Mesothelial cell of epicardium (in vitro differentiated cells): ENCODE data around the gene GJB4. TPM values are rescaled to one million over a fixed set of nuclear protein-coding genes. Genes with fewer than 3 reads are reported as not detected.

Experiments used
- DNase-seq, 2 experiments: peaks; one replicate each; pipeline ENCODE4 v3.0.0; 2021; ENCODE audit warnings: low spot score in 2 of 2; ENCODE audit not compliant: unreplicated experiment in 2 of 2
- H3K27ac Mint-ChIP-seq: 2 replicates; pipeline ENCODE4 v1.8.0; 2021; ENCODE audit warnings: mixed read lengths
- H3K27me3 Mint-ChIP-seq: 2 replicates; pipeline ENCODE4 v1.8.0; 2021; ENCODE audit warnings: low read depth, mixed read lengths
- H3K36me3 Mint-ChIP-seq: 2 replicates; pipeline ENCODE4 v1.8.0; 2021; ENCODE audit warnings: mixed read lengths
- H3K4me1 Mint-ChIP-seq: 2 replicates; pipeline ENCODE4 v1.8.0; 2021; ENCODE audit warnings: mixed read lengths
- H3K4me3 Mint-ChIP-seq: 2 replicates; pipeline ENCODE4 v1.8.0; 2021; ENCODE audit warnings: mild to moderate bottlenecking, moderate library complexity, mixed read lengths
- H3K9me3 Mint-ChIP-seq: 2 replicates; pipeline ENCODE4 v1.8.0; 2021; ENCODE audit warnings: mixed read lengths
- CTCF ChIP-seq: fragments of 200-600 bp; sonication (generic); IDR thresholded peaks from one replicate; pipeline ENCODE4 v1.5.0; 2021; ENCODE audit warnings: antibody characterized with exemption; ENCODE audit not compliant: unreplicated experiment
- total RNA-seq: library from RNA; stranded (reverse); gene quantifications from 3 replicates; pipeline ENCODE4 v1.2.1, GENCODE V29; 2021

GJB4 gene
- total RNA-seq, 1 donor from 2014 or later, result not detected

- Mint-ChIP-seq H3K4me1 (peaks cover 4% of the 10 kb centered on the region), H3K27me3 (peaks cover 57% of the 10 kb centered on the region), H3K9me3 (no peaks in the 10 kb centered on the region), H3K4me3 (no peak overlapping the region), H3K36me3 (no peaks in the 10 kb centered on the region), H3K27ac (no peak overlapping the region)
- TF ChIP-seq CTCF, result no peak
- no peak for DNase-seq
These were observed 19.5 kb downstream of the GJB4 start for GRCh38 chr1:34779005-34779404.

- no peak for TF ChIP-seq CTCF
- H3K27me3 Mint-ChIP-seq, result peaks cover 62% of the 10 kb centered on the region
These were observed 20.0 kb downstream of the GJB4 start for GRCh38 chr1:34779526-34779925.

DNA sequence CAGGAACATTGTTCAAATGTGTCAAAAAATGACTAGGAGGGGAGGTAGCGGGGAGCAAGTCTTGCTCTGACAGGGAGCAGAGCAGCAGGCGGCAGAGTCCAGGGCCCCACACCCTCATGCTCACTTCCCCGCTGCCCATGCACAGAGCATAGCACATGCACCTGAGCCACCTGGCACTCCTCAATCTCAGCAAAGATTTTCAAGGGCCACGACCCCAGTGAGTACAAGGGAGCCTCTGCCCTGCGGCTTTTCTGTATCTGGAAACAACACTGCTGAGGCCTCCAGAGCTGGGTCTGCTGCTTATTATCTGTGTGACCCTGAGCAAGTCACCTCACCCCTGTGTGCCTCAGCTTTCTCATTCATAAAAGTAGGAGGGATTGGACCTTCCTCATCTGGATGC, 20.4 kb downstream of the GJB4 start:
- Mint-ChIP-seq H3K27ac (no peak overlapping the region), H3K36me3 (no peaks in the 10 kb centered on the region), H3K9me3 (no peaks in the 10 kb centered on the region), H3K27me3 (peaks cover 66% of the 10 kb centered on the region), H3K4me1 (peaks cover 4% of the 10 kb centered on the region), H3K4me3 (no peak overlapping the region)
- no peak for DNase-seq
- no peak for TF ChIP-seq CTCF

More at GRCh38 chr1:34779526-34779925, 20.0 kb downstream of the GJB4 start:
- Mint-ChIP-seq H3K4me1 (peaks cover 4% of the 10 kb centered on the region), H3K4me3 (no peak overlapping the region), H3K9me3 (no peaks in the 10 kb centered on the region), H3K27ac (no peak overlapping the region), H3K36me3 (no peaks in the 10 kb centered on the region)
- no peak for DNase-seq

DNA sequence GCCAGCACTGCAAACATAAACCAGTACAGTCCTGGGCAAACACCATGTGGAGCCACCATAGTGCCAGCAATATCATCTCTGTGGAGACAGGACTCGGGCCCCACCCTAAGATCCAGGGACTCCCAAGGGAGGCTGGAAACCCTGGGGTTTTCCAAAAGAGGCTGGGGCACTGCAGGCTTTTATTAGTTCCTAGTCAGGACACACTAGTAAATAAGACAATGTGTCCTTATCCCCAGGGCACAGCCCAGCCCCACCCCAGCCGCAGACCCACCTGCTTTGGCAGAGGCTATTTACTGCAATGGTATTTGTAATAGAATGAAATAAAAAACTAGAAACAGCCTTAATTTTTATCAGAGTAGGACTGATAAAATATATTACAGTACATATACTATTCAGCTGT, 21.0 kb downstream of the GJB4 start:
- Mint-ChIP-seq H3K27ac (no peak overlapping the region), H3K9me3 (no peaks in the 10 kb centered on the region), H3K36me3 (no peaks in the 10 kb centered on the region), H3K4me1 (peaks cover 4% of the 10 kb centered on the region), H3K4me3 (no peak overlapping the region), H3K27me3 (peaks cover 72% of the 10 kb centered on the region)
- DNase-seq, result no peak
- no peak for TF ChIP-seq CTCF

- Mint-ChIP-seq H3K4me1 (peaks cover 4% of the 10 kb centered on the region), H3K4me3 (peak within 1 kb of the TSS; percentile 32), H3K27me3 (peaks cover 75% of the 10 kb centered on the region), H3K36me3 (no peaks in the 10 kb centered on the region), H3K27ac (no peak within 1 kb of the TSS), H3K9me3 (no peaks in the 10 kb centered on the region)
- no peak for TF ChIP-seq CTCF
- DNase-seq, result no peak
These were observed 21.7 kb downstream of the GJB4 start, which contains the start of gene GJB3 for GRCh38 chr1:34781071-34781843. GJB3 (plus strand) TSS chr1:34781214; CDS start chr1:34784763, 3,549 bp downstream.
